ENCODE results near the gene NCOA3.

The NCOA3 gene

GRCh38 chr20:47659904-47660601 lies 158.4 kb downstream of the NCOA3 start:
- TF ChIP-seq ZBTB7A (IDR thresholded peaks at IDR 0.05; ENCODE audit: low read depth) (no peak), MAX (IDR thresholded peaks at IDR 0.05) (no peak), CEBPB (IDR thresholded peaks at IDR 0.05) (no peak), CREB1 (IDR thresholded peaks at IDR 0.05; ENCODE audit: low read depth) (no peak), NFIC (IDR thresholded peaks at IDR 0.05) (no peak)

GRCh38 chr20:47660602-47660905 lies 158.9 kb downstream of the NCOA3 start:
- TF ChIP-seq NFIC (IDR thresholded peaks at IDR 0.05), result no peak
- TF ChIP-seq RAD21 (IDR thresholded peaks at IDR 0.05; ENCODE audit: low read depth), result no peak
- TF ChIP-seq MAX (IDR thresholded peaks at IDR 0.05), result no peak
- no peak for TF ChIP-seq REST (IDR thresholded peaks at IDR 0.05; ENCODE audit: low read depth)
- TF ChIP-seq ZBTB7A (IDR thresholded peaks at IDR 0.05; ENCODE audit: low read depth), result no peak
- TF ChIP-seq CREB1 (IDR thresholded peaks at IDR 0.05; ENCODE audit: low read depth), result no peak
- no peak for TF ChIP-seq EGR1 (IDR thresholded peaks at IDR 0.05)
- no peak for TF ChIP-seq YY1 (IDR thresholded peaks at IDR 0.05; ENCODE audit: low read depth)
- no peak for TF ChIP-seq TEAD4 (IDR thresholded peaks at IDR 0.05)
- TF ChIP-seq USF1 (IDR thresholded peaks at IDR 0.05), result no peak
- TF ChIP-seq EP300 (IDR thresholded peaks at IDR 0.05; ENCODE audit: borderline replicate concordance), result no peak

- TF ChIP-seq TAF1 (IDR thresholded peaks at IDR 0.05; ENCODE audit: low read depth) (no peak), ZBTB7A (IDR thresholded peaks at IDR 0.05; ENCODE audit: low read depth) (no peak), NFIC (IDR thresholded peaks at IDR 0.05) (no peak)
These were observed 159.5 kb downstream of the NCOA3 start for GRCh38 chr20:47660983-47661700.

GRCh38 chr20:47661714-47662113 lies 160.0 kb downstream of the NCOA3 start:
- no peak for TF ChIP-seq NFIC (IDR thresholded peaks at IDR 0.05)
- TF ChIP-seq TEAD4 (IDR thresholded peaks at IDR 0.05), result no peak
- no peak for TF ChIP-seq CREB1 (IDR thresholded peaks at IDR 0.05; ENCODE audit: low read depth)
- no peak for TF ChIP-seq FOXM1 (IDR thresholded peaks at IDR 0.05; ENCODE audit: borderline replicate concordance, low read depth)
- no peak for TF ChIP-seq MAX (IDR thresholded peaks at IDR 0.05)
- TF ChIP-seq CEBPB (IDR thresholded peaks at IDR 0.05), result no peak
- TF ChIP-seq RAD21 (IDR thresholded peaks at IDR 0.05; ENCODE audit: low read depth), result no peak
- no peak for TF ChIP-seq YY1 (IDR thresholded peaks at IDR 0.05; ENCODE audit: low read depth)
- no peak for TF ChIP-seq ZBTB7A (IDR thresholded peaks at IDR 0.05; ENCODE audit: low read depth)
- TF ChIP-seq EGR1 (IDR thresholded peaks at IDR 0.05), result no peak
- TF ChIP-seq TAF1 (IDR thresholded peaks at IDR 0.05; ENCODE audit: low read depth), result no peak

GRCh38 chr20:47662483-47663353 lies 161.0 kb downstream of the NCOA3 start:
- TF ChIP-seq REST (IDR thresholded peaks at IDR 0.05; ENCODE audit: low read depth) (no peak), TCF12 (IDR thresholded peaks at IDR 0.05; ENCODE audit: low read depth) (no peak), ZBTB7A (IDR thresholded peaks at IDR 0.05; ENCODE audit: low read depth) (no peak), RAD21 (IDR thresholded peaks at IDR 0.05; ENCODE audit: low read depth) (no peak), USF1 (IDR thresholded peaks at IDR 0.05) (no peak), CREB1 (IDR thresholded peaks at IDR 0.05; ENCODE audit: low read depth) (no peak), TAF1 (IDR thresholded peaks at IDR 0.05; ENCODE audit: low read depth) (no peak)

Data from Ishikawa (cell line).